BE2C (cell line): ENCODE results near the gene SEC14L5.

Source experiments
- DNase-seq: peaks from one replicate; pipeline ENCODE4 v3.0.0-alpha.2; 2020
- H3K27me3 ChIP-seq: fragments of 250-450 bp; sonication (Bioruptor Pico); 2 replicates; pipeline ENCODE4 v1.5.1; 2020; ENCODE audit warnings: mild to moderate bottlenecking
- H3K36me3 ChIP-seq: fragments of 250-450 bp; sonication (Bioruptor Pico); 2 replicates; pipeline ENCODE4 v1.5.1; 2020; ENCODE audit warnings: mild to moderate bottlenecking
- H3K4me1 ChIP-seq: fragments of 250-450 bp; sonication (Bioruptor Pico); 2 replicates; pipeline ENCODE4 v1.5.1; 2020
- H3K4me3 ChIP-seq: 2 replicates; pipeline ENCODE4 v1.5.1; 2011; ENCODE audit warnings: low read depth, low read length
- H3K9me3 ChIP-seq: fragments of 250-450 bp; sonication (Bioruptor Pico); 2 replicates; pipeline ENCODE4 v1.5.1; 2020
- CTCF ChIP-seq: IDR thresholded peaks from 2 replicates; pipeline ENCODE4 v1.5.1; 2012; ENCODE audit warnings: mild to moderate bottlenecking, low read depth, low read length

SEC14L5 gene

GRCh38 chr16:4937782-4938682 lies 20.1 kb upstream of the SEC14L5 start:
- no peak overlapping the region for H3K4me3 ChIP-seq
- DNase-seq: no peak
- H3K36me3 ChIP-seq: no peaks in the 10 kb centered on the region
- no peaks in the 10 kb centered on the region; the same call in 1 of the 2 replicates for H3K4me1 ChIP-seq
- no peak for TF ChIP-seq CTCF
- no peaks in the 10 kb centered on the region for H3K9me3 ChIP-seq
- H3K27me3 ChIP-seq: peaks cover 27% of the 10 kb centered on the region

GRCh38 chr16:4938683-4939030 lies 19.5 kb upstream of the SEC14L5 start:
- H3K27me3 ChIP-seq: peaks cover 27% of the 10 kb centered on the region
- no peak for TF ChIP-seq CTCF
- no peaks in the 10 kb centered on the region for H3K9me3 ChIP-seq
- peaks cover 5% of the 10 kb centered on the region for H3K4me1 ChIP-seq
- H3K4me3 ChIP-seq: no peak overlapping the region
- no peaks in the 10 kb centered on the region for H3K36me3 ChIP-seq
- no peak for DNase-seq

- no peak for DNase-seq
- no peak for TF ChIP-seq CTCF
- peaks cover 25% of the 10 kb centered on the region for H3K27me3 ChIP-seq
- no peaks in the 10 kb centered on the region for H3K9me3 ChIP-seq
- H3K4me1 ChIP-seq: peaks cover 19% of the 10 kb centered on the region
- no peak overlapping the region for H3K4me3 ChIP-seq
- H3K36me3 ChIP-seq: no peaks in the 10 kb centered on the region
Measured at GRCh38 chr16:4940719-4941118, 17.4 kb upstream of the SEC14L5 start.

GRCh38 chr16:4942481-4942880 lies 15.6 kb upstream of the SEC14L5 start:
- DNase-seq: no peak

GRCh38 chr16:4944333-4945281 lies 13.5 kb upstream of the SEC14L5 start:
- peak; percentile 97 for DNase-seq
- Histone ChIP-seq H3K27me3 (no peaks in the 10 kb centered on the region), H3K9me3 (no peaks in the 10 kb centered on the region), H3K4me1 (peaks cover 19% of the 10 kb centered on the region), H3K36me3 (no peaks in the 10 kb centered on the region), H3K4me3 (no peak overlapping the region)
- no peak for TF ChIP-seq CTCF

More at GRCh38 chr16:4942481-4942880, 15.6 kb upstream of the SEC14L5 start:
- Histone ChIP-seq H3K9me3 (no peaks in the 10 kb centered on the region), H3K4me1 (peaks cover 19% of the 10 kb centered on the region), H3K27me3 (peaks cover 8% of the 10 kb centered on the region), H3K36me3 (no peaks in the 10 kb centered on the region), H3K4me3 (no peak overlapping the region)
- TF ChIP-seq CTCF: no peak
